Measurements from ENCODE around the gene DLL3.

DNA sequence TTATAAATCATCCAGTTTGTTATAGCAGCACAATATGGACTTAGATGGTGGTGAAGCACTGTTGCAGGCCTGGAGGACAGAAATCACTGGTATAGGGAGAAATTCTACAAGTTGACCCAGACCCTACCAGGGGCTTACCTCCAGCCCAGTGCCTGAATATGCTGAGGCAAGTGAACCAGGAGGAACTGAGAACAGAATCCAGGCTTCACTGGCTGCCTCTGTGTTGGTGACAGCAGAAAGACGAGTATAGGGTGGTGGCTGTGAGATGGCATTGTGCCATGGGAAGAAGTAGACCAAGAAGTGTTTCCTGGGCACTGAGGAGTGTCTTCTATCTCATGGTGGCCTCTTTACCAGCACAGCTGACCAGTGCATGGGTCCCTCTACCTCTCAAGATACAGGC lies 57.1 kb downstream of the DLL3 start:
- TF ChIP-seq POLR2A (IDR thresholded peaks at IDR 0.05) (no peak), POLR2AphosphoS5 (IDR thresholded peaks at IDR 0.05) (no peak), EP300 (IDR thresholded peaks at IDR 0.05) (no peak)
- TF ChIP-seq, protein P1, sequence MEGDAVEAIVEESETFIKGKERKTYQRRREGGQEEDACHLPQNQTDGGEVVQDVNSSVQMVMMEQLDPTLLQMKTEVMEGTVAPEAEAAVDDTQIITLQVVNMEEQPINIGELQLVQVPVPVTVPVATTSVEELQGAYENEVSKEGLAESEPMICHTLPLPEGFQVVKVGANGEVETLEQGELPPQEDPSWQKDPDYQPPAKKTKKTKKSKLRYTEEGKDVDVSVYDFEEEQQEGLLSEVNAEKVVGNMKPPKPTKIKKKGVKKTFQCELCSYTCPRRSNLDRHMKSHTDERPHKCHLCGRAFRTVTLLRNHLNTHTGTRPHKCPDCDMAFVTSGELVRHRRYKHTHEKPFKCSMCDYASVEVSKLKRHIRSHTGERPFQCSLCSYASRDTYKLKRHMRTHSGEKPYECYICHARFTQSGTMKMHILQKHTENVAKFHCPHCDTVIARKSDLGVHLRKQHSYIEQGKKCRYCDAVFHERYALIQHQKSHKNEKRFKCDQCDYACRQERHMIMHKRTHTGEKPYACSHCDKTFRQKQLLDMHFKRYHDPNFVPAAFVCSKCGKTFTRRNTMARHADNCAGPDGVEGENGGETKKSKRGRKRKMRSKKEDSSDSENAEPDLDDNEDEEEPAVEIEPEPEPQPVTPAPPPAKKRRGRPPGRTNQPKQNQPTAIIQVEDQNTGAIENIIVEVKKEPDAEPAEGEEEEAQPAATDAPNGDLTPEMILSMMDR (IDR thresholded peaks at IDR 0.05) = no peak
